Breast epithelium (tissue), 3 donors: ENCODE data around the gene KCNH5.

Source experiments
- CTCF ChIP-seq, 3 donors: fragments of 450-650 bp; IDR thresholded peaks; one replicate each; pipeline ENCODE4 v1.5.1; 2016 to 2017; ENCODE audit warnings: antibody characterized with exemption in 3 of 3, mild to moderate bottlenecking in 3 of 3, moderate library complexity in 3 of 3
- POLR2A ChIP-seq: fragments of 450-650 bp; IDR thresholded peaks from one replicate; pipeline ENCODE4 v1.6.1; 2016; ENCODE audit warnings: antibody characterized with exemption, mild to moderate bottlenecking, moderate library complexity
- POLR2AphosphoS5 ChIP-seq, 3 donors: sonication (generic); formaldehyde crosslinking; IDR thresholded peaks; one replicate each; pipeline ENCODE4 v1.6.1; 2017; ENCODE audit warnings: antibody characterized with exemption in 3 of 3

GRCh38 chr14:63078569-63078968, 33.3 kb upstream of the KCNH5 start:
- no peak for TF ChIP-seq CTCF (IDR thresholded peaks at IDR 0.05)
- no peak for TF ChIP-seq POLR2A
- TF ChIP-seq POLR2AphosphoS5 (IDR thresholded peaks at IDR 0.05), result no peak
